ENCODE measurements around the gene ZBTB25.

ZBTB25 gene

DNA sequence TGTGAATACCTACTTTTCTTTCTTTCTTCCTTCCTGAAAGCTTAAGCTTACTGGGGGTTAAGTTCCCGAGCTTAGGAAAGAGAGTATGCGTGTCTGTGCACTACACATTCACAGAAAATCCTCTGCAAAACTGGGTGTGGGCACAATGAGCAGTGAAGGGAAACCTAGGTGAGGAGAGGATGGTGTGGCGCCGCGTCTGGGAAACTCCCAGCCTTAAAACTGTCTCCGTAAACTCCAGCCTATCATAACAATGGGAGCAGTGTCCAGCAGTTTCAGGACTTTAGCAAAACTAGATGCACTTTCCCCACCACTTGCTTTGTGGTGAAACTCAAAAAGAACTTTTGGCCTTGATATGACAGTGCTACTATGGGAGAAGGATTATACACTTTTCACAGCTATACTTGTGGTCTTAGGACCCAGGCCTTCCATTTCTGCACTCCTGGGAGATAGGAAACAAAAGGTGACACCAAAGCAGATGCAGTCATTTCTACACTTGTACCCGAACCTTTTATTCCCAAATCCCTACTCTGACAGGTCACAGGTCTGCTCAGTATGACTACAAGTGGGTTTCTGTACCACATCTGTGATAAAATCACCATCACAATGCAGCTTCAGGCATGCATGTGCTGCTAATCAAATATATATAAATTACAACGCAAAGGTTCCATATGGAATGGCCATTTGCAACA is 27.9 kb downstream of the ZBTB25 start:
- DNase-seq, result no peak

DNA sequence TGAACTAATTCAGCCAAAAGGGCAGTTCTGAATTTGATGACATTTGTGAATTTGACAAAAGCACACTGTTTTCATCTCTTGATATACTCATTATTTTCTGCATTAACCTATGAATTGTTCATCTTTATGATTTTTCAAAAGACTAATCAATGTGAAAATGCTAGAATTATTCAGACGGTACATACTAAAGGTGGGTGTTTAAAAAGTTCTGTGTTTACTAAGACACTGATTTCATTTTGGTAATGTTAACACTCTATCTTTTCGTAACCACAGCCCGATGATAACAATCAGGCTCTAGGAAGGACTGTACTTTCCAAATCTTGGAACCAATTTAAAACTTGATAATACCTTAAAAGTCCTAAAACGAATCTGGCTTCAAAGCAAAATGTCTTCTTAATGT is 28.9 kb downstream of the ZBTB25 start:
- no peak for DNase-seq

GRCh38 chr14:64474041-64474440 is 29.6 kb downstream of the ZBTB25 start:
- DNase-seq, result no peak

- no peak for DNase-seq
Measured at GRCh38 chr14:64468451-64468850, 35.2 kb downstream of the ZBTB25 start.

DNA sequence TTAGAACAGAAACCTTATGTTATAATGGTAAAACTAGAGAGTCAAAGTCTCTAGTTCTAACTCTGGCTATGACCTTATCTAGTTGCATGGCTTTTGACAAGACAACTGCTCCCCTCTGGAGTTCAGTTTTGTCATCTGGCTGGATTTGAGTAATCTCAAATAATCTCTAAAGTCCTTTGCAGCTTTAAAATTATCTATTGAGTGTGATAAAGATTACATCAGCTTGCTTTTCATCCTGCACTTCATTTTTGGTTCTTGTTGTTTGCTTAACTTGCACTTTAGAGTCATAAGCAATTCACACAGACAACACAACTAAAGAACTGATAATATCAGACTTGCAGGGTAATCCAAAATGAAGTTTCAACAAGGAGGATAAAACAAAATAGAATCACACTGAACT is 36.1 kb downstream of the ZBTB25 start:
- peak; percentile 34 for DNase-seq

GRCh38 chr14:64467101-64467500 is 36.5 kb downstream of the ZBTB25 start:
- no peak for DNase-seq

DNA sequence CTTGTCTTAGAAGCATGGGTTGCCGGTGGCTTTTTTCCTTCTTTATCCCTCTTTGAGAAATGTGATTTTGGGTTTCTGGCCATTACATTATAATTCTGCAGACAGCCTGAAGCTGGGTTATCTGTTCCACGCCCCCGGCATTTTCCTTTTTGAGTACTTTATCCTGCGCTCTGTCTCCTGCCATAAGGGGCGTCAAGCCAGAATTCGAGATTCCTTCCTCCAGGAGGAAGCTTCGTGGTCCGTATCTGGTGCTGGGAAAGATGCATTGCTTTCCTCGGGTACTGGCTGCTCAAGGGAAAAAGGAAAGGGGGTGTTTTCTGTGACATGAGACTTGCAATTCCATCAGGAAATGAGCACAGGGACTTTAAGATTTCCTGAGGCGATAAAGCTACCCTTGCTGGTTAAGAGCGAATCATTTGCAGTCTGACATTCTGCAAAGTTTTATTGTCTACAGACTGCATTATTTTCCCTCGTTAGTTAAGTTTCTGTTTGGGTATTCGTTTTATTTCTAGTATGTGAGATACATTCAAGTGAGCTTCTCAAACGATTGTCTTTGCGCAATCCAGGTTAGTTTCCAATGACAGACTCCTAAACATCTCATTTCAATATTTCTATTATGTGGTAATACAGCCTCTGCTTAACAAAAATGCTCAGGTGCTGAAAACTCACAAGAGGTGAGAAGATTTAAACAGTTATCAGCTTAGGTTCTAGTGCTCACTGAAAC is 37.6 kb downstream of the ZBTB25 start:
- no peak for DNase-seq

- DNase-seq, result peak; percentile 49
Measured at GRCh38 chr14:64465191-64465822, 38.3 kb downstream of the ZBTB25 start, which contains the start of gene AKAP5. AKAP5 (plus strand) TSS chr14:64465499; CDS start chr14:64468395, 2,896 bp downstream.

GRCh38 chr14:64464651-64465050 is 39.0 kb downstream of the ZBTB25 start:
- no peak for DNase-seq

- DNase-seq, result no peak
Measured at GRCh38 chr14:64463873-64464272, 39.8 kb downstream of the ZBTB25 start.

DNA sequence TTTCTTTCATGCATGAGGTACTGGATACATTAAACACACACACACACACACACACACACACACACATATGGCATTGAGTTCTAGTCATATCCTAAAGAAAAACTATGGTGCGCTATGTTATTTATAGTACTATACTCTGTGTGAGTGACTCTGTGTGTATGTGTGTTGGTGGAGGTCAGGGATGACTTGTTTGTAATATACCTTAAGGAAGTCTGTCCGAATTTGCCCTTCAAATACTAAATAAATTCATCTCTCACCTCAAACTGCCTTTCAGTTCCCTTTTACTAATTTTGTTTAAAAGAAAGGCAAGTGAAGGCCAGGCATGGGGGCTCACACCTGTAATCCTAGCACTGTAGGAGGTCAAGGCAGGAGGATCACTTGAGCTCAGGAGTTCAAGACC is 40.4 kb downstream of the ZBTB25 start:
- no peak for DNase-seq

GRCh38 chr14:64461221-64461620 is 42.4 kb downstream of the ZBTB25 start:
- no peak for DNase-seq

- no peak for DNase-seq
Measured at GRCh38 chr14:64459405-64460136, 44.1 kb downstream of the ZBTB25 start.

GRCh38 chr14:64454671-64455070 is 49.0 kb downstream of the ZBTB25 start:
- DNase-seq, result no peak

DNA sequence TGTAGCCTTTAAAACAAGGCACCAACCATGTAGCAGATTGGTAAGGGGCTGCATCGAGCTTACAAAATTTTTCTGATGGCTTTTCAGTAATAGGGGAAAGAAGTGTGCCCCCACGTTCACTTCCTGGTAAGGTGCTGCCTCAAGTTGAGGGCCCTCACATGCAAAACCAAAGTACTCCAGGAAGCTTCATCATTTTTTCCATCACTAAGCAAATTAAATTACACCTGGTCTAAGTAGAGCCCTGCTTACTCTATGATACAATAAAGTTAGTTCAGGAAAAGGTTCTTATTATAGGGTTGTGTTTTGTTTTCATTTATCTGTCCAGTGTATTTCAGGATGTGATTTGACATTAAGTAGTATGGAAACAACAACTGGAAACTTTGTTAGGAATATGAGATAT is 53.4 kb downstream of the ZBTB25 start:
- peak; percentile 31 for DNase-seq

DNA sequence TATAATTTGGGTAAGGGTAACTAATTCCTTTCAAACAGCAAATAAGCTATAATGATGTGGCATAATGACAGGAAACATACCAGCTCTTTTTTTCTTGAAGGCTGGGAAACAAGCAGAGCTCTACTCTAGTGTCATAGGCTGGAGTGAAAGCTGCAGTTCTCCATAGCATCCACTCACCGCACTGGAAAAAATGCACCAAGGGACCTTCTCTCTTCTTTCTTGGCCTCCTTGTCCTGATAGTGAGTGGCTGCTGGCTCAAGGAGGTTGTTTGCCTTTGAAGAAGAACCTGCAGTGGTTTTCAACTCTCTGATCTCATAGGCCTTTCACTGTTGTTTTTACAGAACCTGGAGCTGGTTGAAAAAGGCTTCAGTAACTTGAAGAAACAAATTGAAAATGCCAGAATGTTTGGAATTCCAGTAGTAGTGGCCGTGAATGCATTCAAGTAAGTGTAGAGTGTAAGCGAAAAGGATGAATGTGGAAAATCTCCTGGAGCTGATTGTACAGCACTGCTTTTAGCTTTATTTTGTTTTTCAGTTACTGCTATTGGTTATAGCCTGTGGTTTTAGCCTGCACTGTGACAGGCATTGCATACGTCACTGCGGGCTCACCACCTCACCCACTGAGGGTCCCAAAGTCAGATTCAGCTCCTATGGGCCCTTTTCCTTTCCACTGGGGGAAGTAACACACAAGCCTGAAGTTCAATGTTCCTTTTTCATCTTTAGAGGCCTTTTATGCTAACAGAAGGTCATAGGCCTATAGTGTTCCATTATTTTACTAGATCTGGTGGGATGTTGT is 55.6 kb downstream of the ZBTB25 start:
- DNase-seq, result no peak

DNA sequence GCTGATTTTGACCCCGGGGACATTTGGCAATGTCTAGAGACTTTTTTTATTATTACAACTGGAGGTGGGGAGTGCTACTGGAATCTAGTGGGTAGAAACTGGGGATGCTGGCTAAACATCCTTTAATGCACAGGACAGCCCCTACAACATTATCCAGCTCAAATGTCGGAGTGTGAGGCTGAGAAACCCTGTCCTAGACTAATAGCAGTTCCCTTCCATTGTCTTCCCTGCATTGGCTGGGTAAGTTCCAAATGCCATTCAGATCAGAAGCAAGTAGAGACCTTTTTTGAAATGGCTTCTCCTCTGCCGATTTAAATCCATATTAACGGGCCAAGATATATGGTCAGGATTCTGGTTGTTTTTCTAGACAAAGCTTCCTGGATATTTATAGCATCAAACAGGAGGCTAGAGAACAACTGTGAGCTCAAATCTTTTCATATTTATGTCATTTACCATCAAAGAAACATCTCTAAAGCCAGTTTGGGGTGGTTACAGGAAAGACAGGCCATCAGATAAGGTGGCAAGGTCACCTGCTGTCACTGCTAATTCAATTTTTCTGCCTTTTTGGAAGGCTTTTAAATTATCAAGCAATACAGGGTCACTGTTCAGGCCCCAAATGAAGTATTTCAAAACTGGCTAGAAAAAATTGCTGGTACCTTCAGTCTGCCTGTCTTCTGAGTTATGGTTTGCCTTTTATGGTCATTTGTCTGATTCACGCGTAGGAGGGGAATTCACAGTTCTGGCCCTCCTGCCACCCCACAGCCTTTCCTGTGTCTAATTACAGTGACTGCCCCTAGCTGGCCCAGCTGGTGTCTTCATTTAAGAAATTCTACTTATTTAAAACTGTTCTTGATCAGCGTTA is 58.4 kb downstream of the ZBTB25 start:
- peak; percentile 78 for DNase-seq

GRCh38 chr14:64444140-64444539 is 59.5 kb downstream of the ZBTB25 start:
- DNase-seq, result no peak

DNA sequence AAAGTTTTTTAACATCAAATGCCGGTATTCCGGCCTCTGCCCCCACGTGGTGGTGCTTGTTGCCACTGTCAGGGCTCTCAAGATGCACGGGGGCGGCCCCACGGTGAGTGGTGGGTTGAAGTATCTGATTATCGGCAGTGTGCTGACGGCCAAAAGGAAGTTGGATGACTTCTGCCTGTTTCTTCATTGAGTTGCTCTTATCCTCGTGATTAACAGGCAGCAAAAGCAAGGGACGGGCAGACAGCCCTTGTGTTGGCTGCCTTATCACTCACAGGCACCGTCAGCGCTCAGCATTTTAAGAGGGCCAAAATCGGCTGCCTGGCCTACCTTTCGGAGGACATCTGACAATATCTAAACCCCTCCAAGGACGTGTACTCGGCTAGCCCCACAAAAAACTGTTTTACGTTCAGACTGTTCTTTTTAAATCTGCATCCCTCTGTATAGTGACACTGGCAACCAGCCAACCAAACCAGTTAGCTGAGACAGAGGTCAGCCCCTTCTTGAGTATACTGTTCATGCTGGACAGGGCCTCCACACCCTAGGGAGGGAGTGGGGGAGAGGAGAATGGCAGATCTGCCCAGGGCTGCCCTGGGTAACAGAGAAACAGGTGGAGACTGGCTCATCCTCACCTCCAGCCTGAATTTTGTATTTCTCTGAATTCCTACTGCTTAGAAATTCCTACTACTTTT is 61.2 kb downstream of the ZBTB25 start:
- no peak for DNase-seq

DNA sequence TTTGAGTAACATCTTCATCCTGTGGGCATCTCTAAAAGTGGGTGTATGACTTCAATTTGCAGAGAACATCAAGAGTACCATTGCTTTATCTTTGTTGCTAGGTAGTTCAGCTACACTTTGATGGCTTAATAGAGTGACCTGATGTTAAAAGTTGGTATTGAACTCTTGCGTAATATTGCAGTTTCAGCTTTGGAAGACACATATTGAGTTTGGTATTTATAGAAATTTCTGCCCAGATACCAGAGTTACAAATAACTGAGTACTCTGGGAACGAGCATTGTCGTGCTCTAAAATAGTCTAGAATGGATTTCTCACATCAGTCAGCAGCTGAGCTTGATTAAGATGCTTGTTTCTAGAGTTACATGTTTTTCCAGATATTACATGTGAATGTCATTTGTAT is 63.1 kb downstream of the ZBTB25 start:
- DNase-seq, result no peak

GRCh38 chr14:64439141-64439540 is 64.5 kb downstream of the ZBTB25 start:
- DNase-seq, result no peak
